Nucleus accumbens (tissue), 56 donors: ENCODE results near the gene ADAMTS2.

Experiments
- DNase-seq, 56 donors: peaks; one replicate each; lab custom pipeline; 2025; lab: John Stamatoyannopoulos, UW

ADAMTS2 gene

DNA sequence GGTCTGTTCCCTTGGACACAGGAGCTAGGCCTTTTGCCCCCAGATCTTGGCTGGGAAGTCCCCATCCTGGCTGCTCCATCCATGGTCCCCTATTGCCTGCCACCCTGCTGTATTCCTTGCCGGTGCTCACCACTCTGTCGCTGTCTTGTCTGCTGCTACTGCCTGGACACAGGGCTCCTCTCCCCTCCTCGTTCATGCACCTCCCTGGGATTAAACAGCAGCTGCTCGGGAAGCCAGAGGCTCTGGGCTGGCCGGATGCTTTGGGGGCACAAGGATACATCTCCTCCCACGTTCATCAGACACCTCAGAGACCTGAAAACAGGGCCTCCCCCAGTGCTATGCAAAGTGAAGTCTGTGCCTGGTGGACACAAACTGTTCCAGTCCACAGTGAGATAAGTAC lies 174.7 kb downstream of the ADAMTS2 start:
- no peak for DNase-seq

DNA sequence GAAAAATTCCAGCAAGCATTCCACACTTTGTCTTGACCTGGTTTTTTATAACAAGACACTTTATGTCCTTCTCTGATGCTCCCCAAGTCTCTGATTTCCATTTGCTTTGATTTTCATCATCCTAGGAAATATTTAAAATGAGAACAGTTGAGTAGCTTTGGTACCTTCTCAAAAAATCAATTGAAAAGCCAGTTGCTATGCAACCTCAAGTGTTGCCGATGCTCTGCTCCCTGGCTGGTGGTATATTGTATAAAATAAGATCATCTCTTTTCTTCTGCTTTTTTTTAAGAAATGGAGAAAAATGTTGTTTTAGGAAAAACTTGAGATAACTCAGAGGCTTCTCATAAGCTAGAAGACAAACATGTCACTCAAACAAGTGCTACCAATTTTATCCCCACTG lies 175.4 kb downstream of the ADAMTS2 start:
- peak in 2 of 56 donors; percentile 6 to 14 for DNase-seq

- no peak for DNase-seq
Measured at GRCh38 chr5:179168664-179169063, 176.6 kb downstream of the ADAMTS2 start.

DNA sequence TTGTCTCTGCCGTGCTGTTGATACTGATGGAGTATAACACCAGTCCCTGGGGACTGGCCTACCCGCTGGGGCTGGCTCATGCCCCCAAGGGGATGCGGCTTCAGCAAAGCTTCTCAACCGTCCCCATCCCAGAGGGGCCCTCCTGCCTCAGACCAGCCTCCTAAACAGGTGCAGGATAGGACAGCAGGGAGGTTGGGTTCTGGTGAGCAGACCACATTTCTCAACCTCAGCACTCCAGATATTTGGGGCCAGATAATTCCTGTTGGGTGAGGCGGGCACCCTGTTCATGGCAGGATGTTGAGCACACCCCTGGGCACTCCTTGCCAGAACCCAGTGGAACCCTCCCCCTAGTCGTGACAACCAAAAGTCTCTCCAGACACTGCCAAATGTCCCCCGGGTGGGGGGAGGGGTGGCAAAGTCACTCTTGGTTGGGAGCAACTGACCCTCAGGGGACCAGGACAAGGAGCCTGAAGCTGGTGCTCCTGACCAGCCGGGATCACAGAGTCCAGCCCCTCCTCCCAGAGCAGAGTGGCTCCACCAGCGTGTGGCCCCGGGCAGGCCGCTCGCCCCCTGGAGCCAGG lies 177.3 kb downstream of the ADAMTS2 start:
- DNase-seq, result no peak

GRCh38 chr5:179166886-179167841 lies 178.1 kb downstream of the ADAMTS2 start:
- peak in 39 of 56 donors; percentile 13 to 68 (median 49) for DNase-seq

DNA sequence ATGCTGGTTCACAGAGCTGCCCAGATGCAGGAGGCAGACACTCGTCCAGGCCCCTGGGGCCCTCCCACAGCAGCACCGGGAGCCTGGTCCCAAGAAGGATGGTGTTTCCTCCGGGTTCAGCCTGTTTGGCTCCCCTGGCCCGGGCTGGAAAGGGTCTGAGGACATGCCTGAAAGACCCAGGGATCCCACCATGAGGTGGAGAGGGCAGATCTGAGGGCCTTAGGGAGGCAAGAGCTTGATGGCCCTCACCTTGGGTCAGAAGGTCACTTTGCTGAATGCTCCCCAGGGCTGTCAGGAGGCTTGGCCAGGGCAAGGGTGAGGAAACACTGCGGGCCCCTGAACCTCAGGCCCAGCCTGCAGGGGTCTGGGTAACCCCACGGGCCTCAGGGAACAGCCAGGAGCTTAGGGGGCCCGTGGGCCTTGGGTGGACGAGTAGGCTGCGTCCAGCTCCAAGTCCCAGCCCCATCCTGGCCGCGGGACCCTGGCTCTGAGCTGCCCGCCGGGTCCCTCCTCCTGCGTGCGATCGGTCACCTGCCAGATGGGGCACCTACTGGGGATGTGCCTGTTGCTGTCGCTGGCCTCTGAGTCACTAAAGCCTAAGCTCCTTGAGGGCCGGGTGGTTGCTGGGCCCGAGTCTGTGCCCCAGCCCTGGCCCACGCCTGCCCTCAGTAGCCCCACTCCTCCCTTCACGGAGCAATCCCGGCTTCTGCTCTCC lies 178.9 kb downstream of the ADAMTS2 start:
- no peak for DNase-seq

DNA sequence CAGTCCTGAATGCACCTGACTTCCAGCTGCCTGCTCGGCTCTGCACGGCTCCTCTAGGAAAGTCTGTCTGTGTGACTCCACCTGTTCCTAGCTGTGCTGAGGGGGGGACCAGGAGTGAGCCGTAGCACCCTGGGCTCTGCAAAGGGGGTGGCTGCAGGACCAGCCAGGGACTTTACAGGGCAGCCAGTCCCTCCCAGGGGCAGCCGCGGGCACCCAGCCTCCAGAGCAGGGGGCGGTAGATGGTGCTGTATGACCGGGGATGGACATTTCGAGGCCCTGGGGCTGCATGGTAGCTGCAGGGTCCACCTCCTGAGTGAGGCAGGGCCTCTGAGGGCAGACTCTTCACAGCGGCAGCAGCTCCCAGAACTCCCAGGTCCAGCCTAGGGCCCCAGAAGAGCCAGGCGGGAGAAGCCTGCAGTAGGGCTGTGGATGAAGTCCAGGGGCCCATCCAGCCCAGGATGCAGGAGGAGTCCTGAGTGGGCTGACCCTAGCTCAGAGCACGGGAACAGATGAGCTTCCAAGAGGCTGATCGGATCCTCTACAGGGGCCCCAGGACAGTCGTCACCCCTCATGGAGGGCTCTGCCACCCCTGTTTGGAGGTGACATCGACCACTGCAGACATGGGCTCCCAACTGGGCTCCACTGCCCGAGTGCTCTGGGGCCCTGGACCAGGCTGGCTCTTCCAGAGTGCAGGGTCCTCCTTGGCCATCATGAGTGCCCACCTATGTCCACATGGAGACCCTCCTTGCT lies 179.7 kb downstream of the ADAMTS2 start:
- DNase-seq, result no peak

DNA sequence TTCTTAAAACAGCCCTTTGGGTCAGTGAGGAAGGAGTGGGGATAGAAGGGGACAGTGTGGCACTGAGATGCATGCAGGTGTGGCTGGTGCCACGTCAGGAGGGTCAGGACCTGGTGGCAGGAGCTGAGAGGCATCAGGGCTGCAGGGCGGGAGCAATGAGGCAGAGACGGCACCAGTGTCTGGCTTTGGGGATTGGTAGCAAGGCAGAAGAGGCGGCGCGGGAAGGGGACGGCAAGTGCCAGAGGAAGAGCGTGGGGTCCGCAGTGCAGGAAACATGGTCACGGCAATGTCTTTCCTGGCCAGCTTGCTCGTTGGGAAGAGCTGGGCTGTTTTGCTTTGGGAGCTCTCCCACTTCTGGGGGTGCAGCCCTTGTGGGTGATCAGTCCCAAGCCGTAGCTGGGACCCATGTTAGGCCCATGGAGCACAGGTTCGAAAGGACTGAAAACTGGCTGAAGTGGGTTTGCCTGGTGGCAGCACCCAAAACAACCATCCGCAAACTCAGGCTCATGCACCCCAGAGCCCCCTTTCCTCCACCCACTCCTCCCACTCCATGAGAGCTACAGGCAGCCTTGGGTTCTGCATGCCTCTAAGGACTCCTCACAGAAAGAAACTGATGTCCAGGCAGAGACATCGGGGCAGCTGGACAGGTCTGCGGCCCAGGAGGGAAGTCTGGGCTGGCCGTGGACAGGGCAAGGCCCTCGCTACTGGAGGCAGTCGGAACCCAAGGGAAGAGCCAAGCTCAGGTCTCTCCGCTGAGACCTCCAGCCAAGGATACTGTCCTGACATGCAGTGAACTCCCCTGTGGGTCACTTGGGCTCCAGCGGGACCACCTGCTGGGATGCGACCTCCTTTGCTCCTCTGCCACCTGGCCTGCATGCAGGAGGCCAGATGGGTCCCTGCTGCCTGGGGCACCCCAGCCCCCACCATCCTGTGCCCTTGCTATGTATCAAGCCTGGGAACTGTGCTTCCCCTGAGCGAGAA lies 180.6 kb downstream of the ADAMTS2 start:
- no peak for DNase-seq

DNA sequence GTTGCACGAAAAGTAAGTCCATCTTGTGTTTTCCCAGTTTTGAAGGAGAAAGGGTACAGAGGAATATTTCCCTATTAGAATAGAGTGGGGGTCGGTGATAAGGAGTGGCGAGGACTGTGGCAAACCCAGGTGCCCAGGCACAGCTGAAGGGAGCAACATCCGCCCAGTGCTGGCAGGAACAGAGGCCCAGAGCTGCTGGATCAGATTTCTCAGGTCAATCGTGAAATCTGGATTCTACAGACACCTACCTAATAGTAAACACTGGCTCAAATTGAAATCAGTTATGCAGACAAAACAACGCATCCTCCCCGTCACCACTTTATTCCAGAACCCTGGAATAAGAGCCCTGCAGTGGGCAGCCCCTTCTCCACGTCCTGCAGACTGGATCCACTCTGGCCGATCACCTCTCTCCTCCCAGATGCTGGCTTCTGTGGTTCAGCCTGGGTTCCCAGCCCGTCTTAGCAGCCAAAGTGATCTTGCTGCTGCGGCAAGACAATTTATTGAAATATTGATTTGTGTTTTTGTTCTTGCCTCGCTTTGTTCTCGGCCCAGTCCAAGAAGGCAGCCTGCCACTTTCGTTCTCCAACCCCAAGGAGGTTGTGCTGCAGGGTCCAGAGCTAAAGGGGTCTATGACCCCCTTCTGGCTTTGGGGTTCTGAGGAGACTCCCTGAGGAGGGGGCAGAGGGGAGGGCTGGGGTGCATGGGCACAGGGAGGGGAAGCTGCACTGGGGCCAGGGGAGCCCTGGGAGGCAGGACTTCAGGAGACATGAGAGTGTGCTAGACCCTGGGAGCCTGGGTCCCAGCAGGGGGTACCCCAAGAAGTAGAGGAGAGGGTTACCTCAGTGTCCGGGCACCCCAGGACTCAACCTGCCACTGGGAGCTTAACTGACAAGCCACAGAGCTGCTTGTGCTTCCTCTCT lies 181.8 kb downstream of the ADAMTS2 start:
- DNase-seq, result no peak

- DNase-seq, result no peak
Measured at GRCh38 chr5:179162351-179163235, 182.7 kb downstream of the ADAMTS2 start.

DNA sequence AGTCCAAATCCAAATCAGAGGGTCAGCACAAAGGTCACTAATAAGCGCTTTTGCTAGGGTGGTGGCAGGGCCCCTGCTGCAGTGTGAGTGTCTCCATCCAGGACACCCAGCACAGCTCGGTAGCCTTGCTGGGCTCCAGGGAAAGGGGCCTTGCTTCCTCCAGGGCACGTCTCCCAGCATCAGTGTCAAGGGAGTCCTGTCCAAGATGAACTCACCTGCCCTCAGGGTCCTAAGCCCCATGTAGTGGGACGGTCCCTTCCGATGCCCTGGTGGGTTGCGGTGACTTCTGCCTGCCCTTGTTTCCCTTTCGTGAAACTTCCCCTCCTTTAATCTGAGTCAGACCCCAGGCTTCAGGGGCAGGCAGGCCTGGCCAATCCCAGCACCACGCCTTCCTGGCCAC lies 183.4 kb downstream of the ADAMTS2 start:
- no peak for DNase-seq

GRCh38 chr5:179160584-179160983 lies 184.7 kb downstream of the ADAMTS2 start:
- DNase-seq, result no peak

DNA sequence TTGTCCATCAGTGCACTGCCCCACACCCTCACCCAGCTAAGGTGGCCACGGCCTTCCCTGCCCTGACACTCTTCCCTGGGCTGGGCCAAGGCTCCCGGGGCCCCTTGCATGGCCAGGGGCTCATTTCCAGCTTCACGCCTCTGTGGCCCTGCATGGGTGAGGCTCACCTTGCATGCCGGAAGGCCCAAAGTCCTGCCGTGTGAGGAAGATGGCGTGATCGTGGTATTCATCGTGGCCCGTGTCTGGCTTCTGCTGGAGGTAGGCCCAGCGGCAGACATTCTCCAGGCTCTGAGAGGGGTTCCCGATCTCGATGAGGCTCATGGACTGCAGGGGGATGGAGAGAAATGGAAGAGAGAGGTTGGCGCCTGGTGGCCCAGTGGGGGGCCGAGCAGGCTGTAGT lies 186.7 kb downstream of the ADAMTS2 start:
- no peak for DNase-seq

GRCh38 chr5:179154991-179155955 lies 190.0 kb downstream of the ADAMTS2 start:
- no peak for DNase-seq

DNA sequence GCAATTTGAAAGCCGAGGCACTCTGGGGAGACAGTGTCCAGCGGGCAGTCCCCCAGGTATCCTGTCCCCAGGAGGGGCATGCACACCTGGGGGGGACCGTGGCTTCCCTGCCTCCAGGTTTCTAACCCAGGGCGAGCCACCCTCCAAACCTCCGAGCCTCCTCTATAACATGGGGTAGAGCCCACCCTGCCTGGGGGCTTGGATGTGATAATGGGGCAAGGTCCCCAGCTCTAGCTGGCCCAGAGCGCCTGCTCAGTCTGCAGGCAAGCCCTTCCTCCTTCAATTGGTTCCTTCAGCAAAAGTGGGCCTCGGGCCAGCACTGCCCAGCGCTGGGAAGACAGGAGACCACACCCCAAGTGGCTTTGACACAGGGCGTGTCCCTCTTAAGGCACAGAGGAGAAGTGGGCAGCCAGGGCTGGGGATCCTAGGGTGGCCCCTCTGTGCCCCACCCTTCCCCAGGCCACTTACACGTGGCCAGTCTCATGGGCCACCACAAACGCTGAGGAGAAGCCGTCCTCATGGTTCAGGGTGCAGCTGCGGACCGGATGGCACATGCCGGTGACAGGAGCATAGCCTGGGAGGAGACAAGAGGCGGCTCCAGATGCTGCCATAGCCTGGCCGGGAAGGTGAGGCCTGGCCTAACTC lies 190.8 kb downstream of the ADAMTS2 start:
- no peak for DNase-seq
